Caco-2 (cell line): Measurements from ENCODE around the gene LPCAT3. TPM values are rescaled to one million over a fixed set of nuclear protein-coding genes. Genes with fewer than 3 reads are reported as not detected.
"Not testable (repeated sequence)": the region's sequence is repeated elsewhere in the genome, so short reads cannot be mapped to it uniquely, and the experiment has no call there.

Source experiments
- BruUV-seq: library from RNA; stranded (reverse); fragments of 400-500 nt; replicated peaks from 2 replicates; lab custom pipeline; 2021; lab: Mats Ljungman, UMichigan
- CTCF ChIA-PET: fragments of 300-600 bp; sonication (Branson Sonifier 250); formaldehyde crosslinking; loops from one replicate; lab custom pipeline; 2022; ENCODE audit warnings: antibody characterized with exemption; lab: Charles Lee
- POLR2A ChIA-PET: fragments of 300-600 bp; sonication (Branson Sonifier 250); formaldehyde crosslinking; loops from one replicate; lab custom pipeline; 2022; ENCODE audit warnings: antibody characterized with exemption; lab: Charles Lee
- DNase-seq, 2 experiments: peaks; one replicate each; pipeline versions ENCODE4 v3.0.0 to v3.0.0-alpha.2; 2020 to 2022
- H3K27me3 ChIP-seq: replicated peaks from 2 replicates; pipeline ENCODE4 v1.6.0; 2011; ENCODE audit warnings: low read length; ENCODE audit not compliant: control insufficient read depth, insufficient read depth
- H3K36me3 ChIP-seq: 2 replicates; pipeline ENCODE4 v1.5.1; 2011; ENCODE audit warnings: low read length; ENCODE audit not compliant: control insufficient read depth, insufficient read depth
- H3K4me1 ChIP-seq: fragments of 250-450 bp; sonication (Bioruptor Pico); 2 replicates; pipeline ENCODE4 v1.5.1; 2020; ENCODE audit warnings: mild to moderate bottlenecking
- H3K4me3 ChIP-seq: 2 replicates; pipeline ENCODE4 v1.5.1; 2011; ENCODE audit warnings: low read depth, mild to moderate bottlenecking, control low read depth, low read length
- H3K9me3 ChIP-seq: fragments of 250-450 bp; sonication (Bioruptor Pico); 2 replicates; pipeline ENCODE4 v1.5.1; 2020; ENCODE audit warnings: mild to moderate bottlenecking, moderate library complexity
- H3K27ac Mint-ChIP-seq: one replicate; pipeline ENCODE4 v1.8.0; 2022; ENCODE audit warnings: mixed read lengths; ENCODE audit not compliant: unreplicated experiment
- H3K27me3 Mint-ChIP-seq: one replicate; pipeline ENCODE4 v1.8.0; 2022; ENCODE audit warnings: mixed read lengths; ENCODE audit not compliant: insufficient read depth, unreplicated experiment
- H3K36me3 Mint-ChIP-seq: one replicate; pipeline ENCODE4 v1.8.0; 2022; ENCODE audit warnings: mild to moderate bottlenecking, mixed read lengths; ENCODE audit not compliant: insufficient read depth, unreplicated experiment
- H3K4me1 Mint-ChIP-seq: one replicate; pipeline ENCODE4 v1.8.0; 2022; ENCODE audit warnings: low read depth, mixed read lengths; ENCODE audit not compliant: unreplicated experiment
- H3K4me3 Mint-ChIP-seq: one replicate; pipeline ENCODE4 v1.8.0; 2022; ENCODE audit warnings: mild to moderate bottlenecking, moderate library complexity, mixed read lengths; ENCODE audit not compliant: unreplicated experiment
- H3K9me3 Mint-ChIP-seq: one replicate; pipeline ENCODE4 v1.8.0; 2022; ENCODE audit warnings: mixed read lengths; ENCODE audit not compliant: unreplicated experiment
- intact Hi-C: fragments of 100-400 bp; cut with micrococcal nuclease; formaldehyde crosslinking; loops from one replicate; pipeline ENCODE4 v1.10.0; 2022; ENCODE audit not compliant: unreplicated experiment
- total RNA-seq: library from RNA; stranded (reverse); gene quantifications from 2 replicates; pipeline ENCODE4 v1.2.3, GENCODE V29; 2022
- TF ChIP-seq, protein P1 (sequence below), 2 experiments: fragments of 200-600 bp in 1 of 2; IDR thresholded peaks; 1 replicate in 1 of 2; 2 replicates in 1 of 2; pipeline versions ENCODE4 v1.5.1 to v1.8.0; 2011 to 2022; ENCODE audit warnings: antibody characterized with exemption in 1 of 2, control low read depth in 1 of 2, inconsistent platforms in 1 of 2, low read depth in 1 of 2, low read length in 1 of 2, mild to moderate bottlenecking in 1 of 2, moderate library complexity in 1 of 2; ENCODE audit not compliant: insufficient read depth in 1 of 2, severe bottlenecking in 1 of 2, unreplicated experiment in 1 of 2

Gene LPCAT3
- total RNA-seq, 1 experiment from 2014 or later: 142 TPM

- ChIA-PET CTCF (interaction anchor here (1.3 to 3.0 kb wide), 2 partner anchors 50 to 54 kb away, joined by 8 to 26 read pairs; partner anchors contain the start of gene C1RL), POLR2A (interaction anchor here (1.4 kb wide), 1 partner anchor 115 kb away, joined by 6 read pairs; the partner anchor contains the start of genes C12orf57 and RNU7-1)
- TF ChIP-seq, protein P1, sequence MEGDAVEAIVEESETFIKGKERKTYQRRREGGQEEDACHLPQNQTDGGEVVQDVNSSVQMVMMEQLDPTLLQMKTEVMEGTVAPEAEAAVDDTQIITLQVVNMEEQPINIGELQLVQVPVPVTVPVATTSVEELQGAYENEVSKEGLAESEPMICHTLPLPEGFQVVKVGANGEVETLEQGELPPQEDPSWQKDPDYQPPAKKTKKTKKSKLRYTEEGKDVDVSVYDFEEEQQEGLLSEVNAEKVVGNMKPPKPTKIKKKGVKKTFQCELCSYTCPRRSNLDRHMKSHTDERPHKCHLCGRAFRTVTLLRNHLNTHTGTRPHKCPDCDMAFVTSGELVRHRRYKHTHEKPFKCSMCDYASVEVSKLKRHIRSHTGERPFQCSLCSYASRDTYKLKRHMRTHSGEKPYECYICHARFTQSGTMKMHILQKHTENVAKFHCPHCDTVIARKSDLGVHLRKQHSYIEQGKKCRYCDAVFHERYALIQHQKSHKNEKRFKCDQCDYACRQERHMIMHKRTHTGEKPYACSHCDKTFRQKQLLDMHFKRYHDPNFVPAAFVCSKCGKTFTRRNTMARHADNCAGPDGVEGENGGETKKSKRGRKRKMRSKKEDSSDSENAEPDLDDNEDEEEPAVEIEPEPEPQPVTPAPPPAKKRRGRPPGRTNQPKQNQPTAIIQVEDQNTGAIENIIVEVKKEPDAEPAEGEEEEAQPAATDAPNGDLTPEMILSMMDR (IDR thresholded peaks at IDR 0.05; ENCODE audit: insufficient read depth in 1 of 2, low read depth in 1 of 2, low read length in 1 of 2, severe bottlenecking in 1 of 2, unreplicated experiment in 1 of 2): no peak
- Histone ChIP-seq H3K27me3 (no peaks in the 10 kb centered on the region), H3K36me3 (no peaks in the 10 kb centered on the region), H3K4me3 (no peak overlapping the region), H3K9me3 (no peaks in the 10 kb centered on the region), H3K4me1 (peaks cover 20% of the 10 kb centered on the region)
- Mint-ChIP-seq H3K36me3 (no peaks in the 10 kb centered on the region), H3K4me1 (peaks cover 25% of the 10 kb centered on the region), H3K4me3 (no peak overlapping the region), H3K9me3 (peaks cover 16% of the 10 kb centered on the region), H3K27ac (no peak overlapping the region), H3K27me3 (peaks cover 7% of the 10 kb centered on the region)
- intact Hi-C loops: no loop called here
- DNase-seq: no peak
- BruUV-seq: no TSS peak
These were observed 40.6 kb upstream of the LPCAT3 start for GRCh38 chr12:7058850-7059395.

DNA sequence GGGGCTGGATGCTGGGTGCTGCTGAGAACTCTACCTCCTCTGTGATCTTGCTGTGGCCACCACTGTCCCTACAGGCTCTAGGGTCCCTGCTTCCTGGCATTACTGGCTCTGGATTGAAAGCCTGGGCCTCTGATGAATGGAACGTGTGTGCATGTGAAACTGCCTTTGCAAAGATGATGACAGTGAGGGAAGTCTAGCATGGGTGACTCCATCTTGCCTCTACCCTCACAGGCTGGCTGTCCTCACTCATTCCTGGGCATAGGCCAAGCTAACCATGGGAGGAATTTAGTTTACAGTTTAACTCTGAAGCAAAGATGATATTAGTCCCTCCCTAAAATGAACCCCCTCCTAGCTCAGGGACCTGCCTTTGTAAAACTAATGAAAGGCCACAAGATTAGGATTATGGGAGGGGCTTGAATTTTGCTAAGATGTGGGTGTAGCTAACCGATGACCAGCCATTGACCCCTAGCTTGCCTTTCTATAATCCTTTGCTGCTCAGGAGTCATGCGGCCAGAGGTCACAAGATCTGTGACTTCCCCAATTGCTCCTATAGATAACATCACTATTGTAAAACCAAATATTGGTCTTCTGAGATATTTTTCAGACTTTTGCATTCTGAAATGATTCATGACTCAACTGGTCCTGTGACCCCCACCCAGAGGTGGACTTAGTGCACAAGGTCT lies 40.0 kb upstream of the LPCAT3 start:
- no TSS peak for BruUV-seq
- ChIA-PET POLR2A (interaction anchor here (1.4 kb wide), 1 partner anchor 114 kb away, joined by 6 read pairs; the partner anchor contains the start of genes C12orf57 and RNU7-1), CTCF (interaction anchor here (1.0 to 1.4 kb wide), 3 partner anchors 46 to 55 kb away, joined by 3 to 8 read pairs (median 3); no protein-coding TSS in a partner anchor)
- Mint-ChIP-seq H3K4me1 (peaks cover 27% of the 10 kb centered on the region), H3K4me3 (no peak overlapping the region), H3K9me3 (peaks cover 19% of the 10 kb centered on the region), H3K27ac (no peak overlapping the region), H3K27me3 (peaks cover 7% of the 10 kb centered on the region), H3K36me3 (no peaks in the 10 kb centered on the region)
- Histone ChIP-seq H3K4me1 (peaks cover 20% of the 10 kb centered on the region), H3K4me3 (no peak overlapping the region), H3K9me3 (no peaks in the 10 kb centered on the region), H3K27me3 (no peaks in the 10 kb centered on the region), H3K36me3 (no peaks in the 10 kb centered on the region)
- TF ChIP-seq, protein P1 (IDR thresholded peaks at IDR 0.05; ENCODE audit: insufficient read depth in 1 of 2, low read depth in 1 of 2, low read length in 1 of 2, severe bottlenecking in 1 of 2, unreplicated experiment in 1 of 2): no peak
- intact Hi-C loops: no loop called here
- DNase-seq: no peak

- DNase-seq, H3K9me3 ChIP-seq, H3K27me3 ChIP-seq, H3K36me3 Mint-ChIP-seq, H3K4me3 Mint-ChIP-seq, intact Hi-C loops, H3K27ac Mint-ChIP-seq, BruUV-seq, H3K4me3 ChIP-seq, H3K36me3 ChIP-seq: not testable (repeated sequence)
- peaks cover 25% of the 10 kb centered on the region for H3K4me1 Mint-ChIP-seq
- peaks cover 29% of the 10 kb centered on the region for H3K9me3 Mint-ChIP-seq
- peaks cover 21% of the 10 kb centered on the region for H3K27me3 Mint-ChIP-seq
- ChIA-PET POLR2A (interaction anchor here (0.6 kb wide), 2 partner anchors 18 to 111 kb away, joined by 3 to 5 read pairs; no protein-coding TSS in a partner anchor), CTCF (interaction anchor here (0.6 to 1.1 kb wide), 3 partner anchors 17 to 91 kb away, joined by 3 read pairs; no protein-coding TSS in a partner anchor)
- H3K4me1 ChIP-seq: peaks cover 17% of the 10 kb centered on the region
These were observed 37.5 kb upstream of the LPCAT3 start for GRCh38 chr12:7055736-7056135.
